ENCODE results near the gene ZC3H12C.

- no peak for TF ChIP-seq CTCF (conservative IDR thresholded peaks at IDR 0.05 in 1 of 2, IDR thresholded peaks at IDR 0.05 in 1 of 2; ENCODE audit: extremely low read depth in 1 of 2, insufficient read depth in 1 of 2, low read depth in 1 of 2, low read length in 2 of 2)
- TF ChIP-seq EZH2 (IDR thresholded peaks at IDR 0.05; ENCODE audit: borderline replicate concordance, low read length), result no peak
Measured at GRCh38 chr11:110187731-110188130, 94.5 kb downstream of the ZC3H12C start.

Measured in mammary epithelial cell (primary cell).